Neural cell (in vitro differentiated cells): ENCODE results near the gene GMDS. TPM values are rescaled to one million over a fixed set of nuclear protein-coding genes. Genes with fewer than 3 reads are reported as not detected.

Experiments
- H2AFZ ChIP-seq: fragments of 200-600, 300-800 bp; sonication (generic), shearing (Covaris generic); 2 replicates; pipeline ENCODE4 v1.6.0; 2014; ENCODE audit warnings: low read depth, mild to moderate bottlenecking, antibody characterized with exemption, low read length, moderate library complexity
- H3F3A ChIP-seq: fragments of 200-600 bp; shearing (Covaris generic); 2 replicates; pipeline ENCODE4 v1.6.1; 2016; ENCODE audit warnings: mild to moderate bottlenecking, moderate library complexity, mixed read lengths, antibody characterized with exemption, low read length; ENCODE audit not compliant: insufficient read depth, poor library complexity, severe bottlenecking
- H3K27ac ChIP-seq: fragments of 200-600, 300-800 bp; sonication (generic), shearing (Covaris generic); 2 replicates; pipeline ENCODE4 v1.5.1; 2014; ENCODE audit warnings: mild to moderate bottlenecking, low read length, moderate library complexity
- H3K27me3 ChIP-seq: fragments of 300-800, 200-600 bp; sonication (generic), shearing (Covaris generic); 2 replicates; pipeline ENCODE4 v1.6.0; 2014; ENCODE audit warnings: mild to moderate bottlenecking, low read depth, low read length, moderate library complexity; ENCODE audit not compliant: insufficient read depth
- H3K36me3 ChIP-seq: fragments of 300-800, 200-600 bp; sonication (generic), shearing (Covaris generic); 2 replicates; pipeline ENCODE4 v1.5.1; 2014; ENCODE audit warnings: mild to moderate bottlenecking, antibody characterized with exemption, low read length, moderate library complexity; ENCODE audit not compliant: insufficient read depth
- H3K4me2 ChIP-seq: fragments of 300-800, 200-600 bp; sonication (generic), shearing (Covaris generic); 2 replicates; pipeline ENCODE4 v1.6.0; 2014; ENCODE audit warnings: mild to moderate bottlenecking, low read length
- H3K4me3 ChIP-seq: fragments of 300-800, 200-600 bp; sonication (generic), shearing (Covaris generic); 2 replicates; pipeline ENCODE4 v1.5.1; 2014; ENCODE audit warnings: mild to moderate bottlenecking, low read length, moderate library complexity
- H3K79me2 ChIP-seq: fragments of 200-600 bp; shearing (Covaris generic); replicated peaks from 2 replicates; pipeline ENCODE4 v1.6.0; 2014; ENCODE audit warnings: mild to moderate bottlenecking, low read length, moderate library complexity; ENCODE audit not compliant: insufficient read depth
- H3K9ac ChIP-seq: fragments of 300-800, 200-600 bp; sonication (generic), shearing (Covaris generic); 2 replicates; pipeline ENCODE4 v1.6.1; 2016; ENCODE audit warnings: mild to moderate bottlenecking, low read length, mixed read lengths
- H3K9me2 ChIP-seq: fragments of 200-600 bp; shearing (Covaris generic); 2 replicates; pipeline ENCODE4 v1.6.1; 2016; ENCODE audit warnings: mild to moderate bottlenecking, low read length, mixed read lengths; ENCODE audit not compliant: insufficient read depth
- H3K9me3 ChIP-seq: fragments of 200-600, 300-800 bp; sonication (generic), shearing (Covaris generic); 2 replicates; pipeline ENCODE4 v1.6.1; 2016; ENCODE audit warnings: mild to moderate bottlenecking, mixed run types, low read length, moderate library complexity, mixed read lengths
- H4K20me1 ChIP-seq: fragments of 200-600 bp; shearing (Covaris generic); 2 replicates; pipeline ENCODE4 v1.6.1; 2016; ENCODE audit warnings: mild to moderate bottlenecking, mixed run types; ENCODE audit not compliant: insufficient read depth
- EP300 ChIP-seq: fragments of 450-650 bp; conservative IDR thresholded peaks from 2 replicates; pipeline ENCODE4 v1.6.1; 2014; ENCODE audit warnings: antibody characterized with exemption, mild to moderate bottlenecking, moderate library complexity; ENCODE audit not compliant: poor library complexity, severe bottlenecking
- EZH2 ChIP-seq: fragments of 200-600, 300-800 bp; shearing (Covaris generic), sonication (generic); IDR thresholded peaks from 2 replicates; pipeline ENCODE4 v1.6.1; 2014; ENCODE audit warnings: antibody characterized with exemption, low read length, borderline replicate concordance, mild to moderate bottlenecking; ENCODE audit not compliant: insufficient read depth, poor library complexity, severe bottlenecking
- MXI1 ChIP-seq: fragments of 450-650 bp; conservative IDR thresholded peaks from 2 replicates; pipeline ENCODE4 v1.6.1; 2014; ENCODE audit warnings: antibody characterized with exemption, mild to moderate bottlenecking; ENCODE audit not compliant: poor library complexity, severe bottlenecking
- POLR2AphosphoS5 ChIP-seq: IDR thresholded peaks from 2 replicates; pipeline ENCODE4 v1.6.1; 2012
- RAD21 ChIP-seq: fragments of 450-650 bp; conservative IDR thresholded peaks from 2 replicates; pipeline ENCODE4 v1.6.1; 2014; ENCODE audit warnings: antibody characterized with exemption, mild to moderate bottlenecking, moderate library complexity
- SMC3 ChIP-seq: fragments of 450-650 bp; conservative IDR thresholded peaks from 2 replicates; pipeline ENCODE4 v1.6.1; 2014; ENCODE audit warnings: antibody characterized with exemption, mild to moderate bottlenecking, moderate library complexity; ENCODE audit not compliant: poor library complexity
- TAF1 ChIP-seq: IDR thresholded peaks from 2 replicates; pipeline ENCODE4 v1.6.1; 2012; ENCODE audit warnings: low read depth
- polyA plus RNA-seq: library from polyadenylated mRNA; depleted of rRNA; stranded (reverse); fragments of >200 nt; gene quantifications from 2 replicates; pipeline ENCODE4 v1.2.3, GENCODE V29; 2014
- TF ChIP-seq, protein P1 (sequence below): IDR thresholded peaks from 2 replicates; pipeline ENCODE4 v1.6.1; 2012; ENCODE audit warnings: borderline replicate concordance
- TF ChIP-seq, protein P2 (sequence below): fragments of 450-650 bp; IDR thresholded peaks from 2 replicates; pipeline ENCODE4 v1.5.1; 2014; ENCODE audit warnings: antibody characterized with exemption, mild to moderate bottlenecking, moderate library complexity; ENCODE audit not compliant: poor library complexity, severe bottlenecking

The GMDS gene
- polyA plus RNA-seq, 1 donor from 2014 or later: 11.4 TPM

DNA sequence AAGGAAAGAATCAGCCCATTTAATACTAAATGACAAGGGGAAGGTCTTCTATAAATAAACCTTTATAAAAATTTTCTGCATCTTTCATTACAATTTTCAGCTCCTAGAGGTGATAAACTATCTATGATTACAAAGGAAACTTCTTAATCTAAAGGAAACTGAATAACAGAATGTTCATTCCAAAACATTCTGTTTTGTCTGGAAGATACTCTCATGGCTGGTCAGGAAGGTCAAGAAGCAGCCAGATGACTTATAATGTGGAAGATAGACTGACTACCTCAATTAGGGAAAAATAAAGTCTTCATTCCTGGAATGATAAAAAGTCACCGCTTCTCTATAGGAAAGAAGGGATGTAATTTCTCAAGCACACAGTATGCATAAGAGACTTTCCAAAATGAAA, 131.3 kb downstream of the GMDS start:
- H3K4me2 ChIP-seq: no peak overlapping the region
- no peaks in the 10 kb centered on the region for H3F3A ChIP-seq
- no peak overlapping the region for H3K9ac ChIP-seq
- no peaks in the 10 kb centered on the region for H4K20me1 ChIP-seq
- H3K27me3 ChIP-seq: no peaks in the 10 kb centered on the region
- no peaks in the 10 kb centered on the region for H3K79me2 ChIP-seq
- no peak overlapping the region for H3K4me3 ChIP-seq
- no peaks in the 10 kb centered on the region for H3K9me3 ChIP-seq
- no peaks in the 10 kb centered on the region for H3K9me2 ChIP-seq
- H3K27ac ChIP-seq: no peak overlapping the region
- TF ChIP-seq, protein P1, sequence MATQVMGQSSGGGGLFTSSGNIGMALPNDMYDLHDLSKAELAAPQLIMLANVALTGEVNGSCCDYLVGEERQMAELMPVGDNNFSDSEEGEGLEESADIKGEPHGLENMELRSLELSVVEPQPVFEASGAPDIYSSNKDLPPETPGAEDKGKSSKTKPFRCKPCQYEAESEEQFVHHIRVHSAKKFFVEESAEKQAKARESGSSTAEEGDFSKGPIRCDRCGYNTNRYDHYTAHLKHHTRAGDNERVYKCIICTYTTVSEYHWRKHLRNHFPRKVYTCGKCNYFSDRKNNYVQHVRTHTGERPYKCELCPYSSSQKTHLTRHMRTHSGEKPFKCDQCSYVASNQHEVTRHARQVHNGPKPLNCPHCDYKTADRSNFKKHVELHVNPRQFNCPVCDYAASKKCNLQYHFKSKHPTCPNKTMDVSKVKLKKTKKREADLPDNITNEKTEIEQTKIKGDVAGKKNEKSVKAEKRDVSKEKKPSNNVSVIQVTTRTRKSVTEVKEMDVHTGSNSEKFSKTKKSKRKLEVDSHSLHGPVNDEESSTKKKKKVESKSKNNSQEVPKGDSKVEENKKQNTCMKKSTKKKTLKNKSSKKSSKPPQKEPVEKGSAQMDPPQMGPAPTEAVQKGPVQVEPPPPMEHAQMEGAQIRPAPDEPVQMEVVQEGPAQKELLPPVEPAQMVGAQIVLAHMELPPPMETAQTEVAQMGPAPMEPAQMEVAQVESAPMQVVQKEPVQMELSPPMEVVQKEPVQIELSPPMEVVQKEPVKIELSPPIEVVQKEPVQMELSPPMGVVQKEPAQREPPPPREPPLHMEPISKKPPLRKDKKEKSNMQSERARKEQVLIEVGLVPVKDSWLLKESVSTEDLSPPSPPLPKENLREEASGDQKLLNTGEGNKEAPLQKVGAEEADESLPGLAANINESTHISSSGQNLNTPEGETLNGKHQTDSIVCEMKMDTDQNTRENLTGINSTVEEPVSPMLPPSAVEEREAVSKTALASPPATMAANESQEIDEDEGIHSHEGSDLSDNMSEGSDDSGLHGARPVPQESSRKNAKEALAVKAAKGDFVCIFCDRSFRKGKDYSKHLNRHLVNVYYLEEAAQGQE: no peak
- TF ChIP-seq EZH2: no peak
- no peak for TF ChIP-seq RAD21
- no peak for TF ChIP-seq EP300
- no peak overlapping the region for H2AFZ ChIP-seq
- H3K36me3 ChIP-seq: no peaks in the 10 kb centered on the region

DNA sequence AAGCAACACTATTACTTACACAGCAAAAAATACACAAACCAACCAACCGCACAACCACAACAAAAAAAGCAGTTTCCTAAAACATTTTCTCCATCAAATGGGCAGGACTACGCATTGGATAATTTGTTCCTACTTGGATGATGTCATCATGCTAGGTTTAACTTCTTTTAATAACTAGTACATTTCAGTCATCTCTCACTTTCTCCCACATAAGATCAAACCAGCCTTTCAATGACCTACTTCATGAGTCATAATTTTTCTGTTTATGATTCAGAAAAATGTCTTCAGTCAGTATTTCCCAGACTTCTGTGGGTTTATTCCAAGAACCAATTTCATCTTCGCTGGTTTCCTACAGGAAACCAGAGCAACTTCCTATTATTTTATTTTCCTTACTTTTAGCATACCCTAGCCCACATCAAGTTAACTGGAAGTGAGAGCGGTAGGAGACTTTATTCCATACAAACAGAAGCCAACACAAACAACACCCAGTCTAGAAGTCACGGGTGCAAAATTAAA, 134.2 kb downstream of the GMDS start:
- no peaks in the 10 kb centered on the region for H3F3A ChIP-seq
- H3K4me3 ChIP-seq: no peak overlapping the region
- no peak overlapping the region for H2AFZ ChIP-seq
- H3K36me3 ChIP-seq: no peaks in the 10 kb centered on the region
- TF ChIP-seq SMC3: no peak
- TF ChIP-seq MXI1: no peak
- TF ChIP-seq, protein P2, sequence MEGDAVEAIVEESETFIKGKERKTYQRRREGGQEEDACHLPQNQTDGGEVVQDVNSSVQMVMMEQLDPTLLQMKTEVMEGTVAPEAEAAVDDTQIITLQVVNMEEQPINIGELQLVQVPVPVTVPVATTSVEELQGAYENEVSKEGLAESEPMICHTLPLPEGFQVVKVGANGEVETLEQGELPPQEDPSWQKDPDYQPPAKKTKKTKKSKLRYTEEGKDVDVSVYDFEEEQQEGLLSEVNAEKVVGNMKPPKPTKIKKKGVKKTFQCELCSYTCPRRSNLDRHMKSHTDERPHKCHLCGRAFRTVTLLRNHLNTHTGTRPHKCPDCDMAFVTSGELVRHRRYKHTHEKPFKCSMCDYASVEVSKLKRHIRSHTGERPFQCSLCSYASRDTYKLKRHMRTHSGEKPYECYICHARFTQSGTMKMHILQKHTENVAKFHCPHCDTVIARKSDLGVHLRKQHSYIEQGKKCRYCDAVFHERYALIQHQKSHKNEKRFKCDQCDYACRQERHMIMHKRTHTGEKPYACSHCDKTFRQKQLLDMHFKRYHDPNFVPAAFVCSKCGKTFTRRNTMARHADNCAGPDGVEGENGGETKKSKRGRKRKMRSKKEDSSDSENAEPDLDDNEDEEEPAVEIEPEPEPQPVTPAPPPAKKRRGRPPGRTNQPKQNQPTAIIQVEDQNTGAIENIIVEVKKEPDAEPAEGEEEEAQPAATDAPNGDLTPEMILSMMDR: no peak
- TF ChIP-seq RAD21: no peak
- TF ChIP-seq POLR2AphosphoS5: no peak
- TF ChIP-seq TAF1: no peak
- no peak for TF ChIP-seq EZH2
- TF ChIP-seq EP300: no peak
- TF ChIP-seq, protein P1: no peak
- H3K79me2 ChIP-seq: no peaks in the 10 kb centered on the region
- H3K9ac ChIP-seq: no peak overlapping the region
- no peaks in the 10 kb centered on the region for H3K27me3 ChIP-seq
- H3K9me3 ChIP-seq: no peaks in the 10 kb centered on the region
- no peaks in the 10 kb centered on the region for H3K9me2 ChIP-seq
- H3K4me2 ChIP-seq: no peak overlapping the region
- H4K20me1 ChIP-seq: no peaks in the 10 kb centered on the region
- H3K27ac ChIP-seq: no peak overlapping the region
